Measurements from ENCODE around the gene TRIM17. TPM values are rescaled to one million over a fixed set of nuclear protein-coding genes. Genes with fewer than 3 reads are reported as not detected.

TRIM17 gene
- total and polyA plus RNA-seq, 9 donors = 0.72 to 10.0 (median 3.0) TPM

- peak overlapping the region; percentile 51 to 68 for H3K27ac ChIP-seq
- peak in 1 of 5 donors; percentile 20 for DNase-seq
- H3K4me3 ChIP-seq = peak overlapping the region; percentile 77
- no peaks in the 10 kb centered on the region for H3K27me3 ChIP-seq
- peaks cover 13% of the 10 kb centered on the region for H3K4me1 ChIP-seq (ENCODE audit: insufficient read depth)
- TF ChIP-seq EP300 (IDR thresholded peaks at IDR 0.05) (no peak), POLR2A (IDR thresholded peaks at IDR 0.05) (no peak)
- TF ChIP-seq, protein P1, sequence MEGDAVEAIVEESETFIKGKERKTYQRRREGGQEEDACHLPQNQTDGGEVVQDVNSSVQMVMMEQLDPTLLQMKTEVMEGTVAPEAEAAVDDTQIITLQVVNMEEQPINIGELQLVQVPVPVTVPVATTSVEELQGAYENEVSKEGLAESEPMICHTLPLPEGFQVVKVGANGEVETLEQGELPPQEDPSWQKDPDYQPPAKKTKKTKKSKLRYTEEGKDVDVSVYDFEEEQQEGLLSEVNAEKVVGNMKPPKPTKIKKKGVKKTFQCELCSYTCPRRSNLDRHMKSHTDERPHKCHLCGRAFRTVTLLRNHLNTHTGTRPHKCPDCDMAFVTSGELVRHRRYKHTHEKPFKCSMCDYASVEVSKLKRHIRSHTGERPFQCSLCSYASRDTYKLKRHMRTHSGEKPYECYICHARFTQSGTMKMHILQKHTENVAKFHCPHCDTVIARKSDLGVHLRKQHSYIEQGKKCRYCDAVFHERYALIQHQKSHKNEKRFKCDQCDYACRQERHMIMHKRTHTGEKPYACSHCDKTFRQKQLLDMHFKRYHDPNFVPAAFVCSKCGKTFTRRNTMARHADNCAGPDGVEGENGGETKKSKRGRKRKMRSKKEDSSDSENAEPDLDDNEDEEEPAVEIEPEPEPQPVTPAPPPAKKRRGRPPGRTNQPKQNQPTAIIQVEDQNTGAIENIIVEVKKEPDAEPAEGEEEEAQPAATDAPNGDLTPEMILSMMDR (IDR thresholded peaks at IDR 0.05) = no peak
- H3K9me3 ChIP-seq = no peaks in the 10 kb centered on the region
- WGBS, 3 donors = 8 to 10% (median 9%) methylated on average over 25 to 29 of the region's 29 CpGs
- intact Hi-C loops (cut with DNase I) = loop anchor here in 1 of 4 donors (10.0 kb wide), 1 partner anchor 243 kb away; the partner anchor contains the start of gene IBA57
- no peaks in the 10 kb centered on the region for H3K36me3 ChIP-seq
Measured at GRCh38 chr1:228407106-228408040, 9.3 kb downstream of the TRIM17 start.

DNA sequence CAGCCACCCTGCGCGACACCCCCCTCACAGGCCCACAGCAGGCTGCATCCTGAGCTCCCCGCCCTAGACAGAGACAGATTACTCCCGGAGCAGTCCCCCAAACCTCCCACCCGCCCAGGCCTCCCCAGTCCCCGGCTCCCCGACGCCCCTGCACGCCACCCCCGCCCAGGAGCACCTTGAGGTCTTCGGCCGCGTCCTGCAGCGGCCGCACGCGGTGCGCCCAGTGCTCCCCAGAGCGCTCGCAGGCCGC is 10.8 kb downstream of the TRIM17 start:
- TF ChIP-seq EP300 (IDR thresholded peaks at IDR 0.05) (no peak), POLR2A (IDR thresholded peaks at IDR 0.05) (no peak)
- TF ChIP-seq, protein P1 (IDR thresholded peaks at IDR 0.05) = no peak
- H3K27ac ChIP-seq = peak overlapping the region in 1 of 2 donors; percentile 10
- H3K27me3 ChIP-seq = no peaks in the 10 kb centered on the region
- DNase-seq = peak in 1 of 5 donors; percentile 16
- H3K4me1 ChIP-seq (ENCODE audit: insufficient read depth) = peaks cover 13% of the 10 kb centered on the region
- H3K36me3 ChIP-seq = no peaks in the 10 kb centered on the region
- WGBS, 3 donors = 0 to 1% (median 1%) methylated on average over 4 to 21 of the region's 21 CpGs
- intact Hi-C loops (cut with DNase I) = loop anchor here in 1 of 4 donors (10.0 kb wide), 1 partner anchor 241 kb away; the partner anchor contains the start of gene IBA57
- peak overlapping the region; percentile 77 for H3K4me3 ChIP-seq
- no peaks in the 10 kb centered on the region for H3K9me3 ChIP-seq

GRCh38 chr1:228405200-228405978 is 11.3 kb downstream of the TRIM17 start:
- peak in 2 of 5 donors; percentile 15 to 25 for DNase-seq
- H3K4me1 ChIP-seq (ENCODE audit: insufficient read depth) = peaks cover 13% of the 10 kb centered on the region

More at GRCh38 chr1:228405200-228405978, 11.3 kb downstream of the TRIM17 start:
- TF ChIP-seq POLR2A (IDR thresholded peaks at IDR 0.05) = no peak
- no peak for TF ChIP-seq EP300 (IDR thresholded peaks at IDR 0.05)
- TF ChIP-seq, protein P1 (IDR thresholded peaks at IDR 0.05) = no peak
- Histone ChIP-seq H3K4me3 (peak overlapping the region; percentile 77), H3K27ac (no peak overlapping the region), H3K36me3 (no peaks in the 10 kb centered on the region), H3K9me3 (no peaks in the 10 kb centered on the region), H3K27me3 (no peaks in the 10 kb centered on the region)
- intact Hi-C loops (cut with DNase I) = loop anchor here in 1 of 4 donors (10.0 kb wide), 1 partner anchor 241 kb away; the partner anchor contains the start of gene IBA57
- WGBS, 3 donors = 25 to 28% (median 27%) methylated on average over 11 of the region's 11 CpGs
